Heart left ventricle (tissue), 16 donors: ENCODE results near the gene RNF182. TPM values are rescaled to one million over a fixed set of nuclear protein-coding genes. Genes with fewer than 3 reads are reported as not detected.

Experiments
- ATAC-seq, 4 donors: fragments of 200-7000 bp; cut with Tn5 transposase; one replicate each; pipeline ENCODE4 v1.9.1; 2020 to 2022; ENCODE audit warnings: moderate library complexity in 4 of 4, mild to moderate bottlenecking in 3 of 4, moderate number of reproducible peaks in 1 of 4
- DNase-seq, 5 donors: peaks; one replicate each; pipeline ENCODE4 v3.0.0-alpha.2; 2020
- H3K27ac ChIP-seq, 12 donors: fragments of 200-600 bp; sonication (generic) in 4 of 12; one replicate each; pipeline versions ENCODE4 v1.5.0 to v1.8.0; 2016 to 2022; ENCODE audit warnings: mild to moderate bottlenecking in 2 of 12
- H3K27me3 ChIP-seq, 9 donors: fragments of 200-600 bp; sonication (generic) in 2 of 9; one replicate each; pipeline versions ENCODE4 v1.5.1 to v1.8.0; 2016 to 2022; ENCODE audit warnings: mild to moderate bottlenecking in 3 of 9
- H3K36me3 ChIP-seq, 9 donors: fragments of 200-600 bp; sonication (generic) in 2 of 9; one replicate each; pipeline versions ENCODE4 v1.5.0 to v1.8.0; 2018 to 2022; ENCODE audit warnings: mild to moderate bottlenecking in 2 of 9
- H3K4me1 ChIP-seq, 12 donors: fragments of 200-600 bp; sonication (generic) in 4 of 12; one replicate each; pipeline versions ENCODE4 v1.5.0 to v1.8.0; 2016 to 2022; ENCODE audit warnings: mild to moderate bottlenecking in 3 of 12
- H3K4me3 ChIP-seq, 12 donors: fragments of 200-600 bp; sonication (generic) in 4 of 12; one replicate each; pipeline versions ENCODE4 v1.5.0 to v1.8.0; 2017 to 2022; ENCODE audit warnings: mild to moderate bottlenecking in 9 of 12, moderate library complexity in 4 of 12
- H3K9me3 ChIP-seq, 12 donors: fragments of 200-600 bp; sonication (generic) in 4 of 12; one replicate each; pipeline versions ENCODE4 v1.5.0 to v1.8.0; 2016 to 2022; ENCODE audit warnings: mild to moderate bottlenecking in 1 of 12
- POLR2A ChIP-seq, 2 donors: fragments of 450-650 bp; IDR thresholded peaks; one replicate each; pipeline ENCODE4 v1.6.1; 2017; ENCODE audit warnings: antibody characterized with exemption in 2 of 2, mild to moderate bottlenecking in 2 of 2, moderate library complexity in 2 of 2
- WGBS, 4 donors: extraction: QIAGEN DNeasy Blood & Tissue Kit in 2 of 4; methylation state at CpG; one replicate each; pipeline versions ENCODE4 v1.1.5 to v1.1.7; 2013 to 2018; 5-methylcytosine and 5-hydroxymethylcytosine counted together
- intact Hi-C, 10 donors: fragments of 100-400 bp; cut with DNase I; formaldehyde crosslinking; loops; one replicate each; pipeline versions ENCODE4 v1.11.1 to v1.14.2; 2022
- polyA plus RNA-seq, 2 donors: library from polyadenylated mRNA; stranded (reverse); fragments of 200-250 nt; gene quantifications; one replicate each; pipeline ENCODE4 v1.2.3, GENCODE V29; 2013
- total RNA-seq, 9 donors: library from RNA; depleted of rRNA in 2 of 9; stranded (reverse); fragments of >200 nt in 2 of 9; fragmentation: NEBNext Ultra II Directional in 3 of 9; extraction: Animal tissue kit (Norgen Biotek cat#: 25700) in 3 of 9; gene quantifications; one replicate each; pipeline versions ENCODE4 v1.1.0 to v1.2.4, GENCODE V29; 2016 to 2023
- TF ChIP-seq, protein P1 (sequence below), 12 donors: fragments of 200-600 bp; sonication (generic) in 4 of 12; IDR thresholded peaks; one replicate each; pipeline versions ENCODE4 v1.5.0 to v1.8.0; 2018 to 2022; ENCODE audit warnings: antibody characterized with exemption in 12 of 12, mild to moderate bottlenecking in 5 of 12
- donor health status: ischemic (EF 13 %, LVEDD 7.1; RV severe dilation, severe dysfunction).
- donor health status: healthy with polysubstance abuse.
- donor health status: DM: no; HTN: yes; CAD: no.
- donor health status: DM: no; HTN: no; CAD: no.
- donor health status: ischemic (EF 25% LVEDD 6.9; RV normal size, moderate dysfunction).
- donor health status: ischemic (EF 25% LVEDD 5.7; RV mildly dilated, moderate dysfunction).
- donor health status: healthy.
- donor health status: DM: yes; HTN: yes; CAD: no.
- donor health status: ischemic (EF 35%, LVEDD 5.7; RV mildly dilated, moderate dysfunction).
- donor health status: nonischemic (EF 11% LVEDD 7.7; RV severe dilation, severe dysfunction).
- donor health status: DM: yes; HTN: yes; CAD: no.
- donor health status: PGD.
- donor health status: ischemic (EF 29% LVEDD 5.4; RV normal size, mild dysfunction).
- donor health status: nonischemic (EF 23%, LVEDD 6.1; RV moderate dilation, normal function).

RNF182 gene
- total and polyA plus RNA-seq, 11 donors, result 0.07 to 0.75 (median 0.39) TPM; not detected in 8

DNA sequence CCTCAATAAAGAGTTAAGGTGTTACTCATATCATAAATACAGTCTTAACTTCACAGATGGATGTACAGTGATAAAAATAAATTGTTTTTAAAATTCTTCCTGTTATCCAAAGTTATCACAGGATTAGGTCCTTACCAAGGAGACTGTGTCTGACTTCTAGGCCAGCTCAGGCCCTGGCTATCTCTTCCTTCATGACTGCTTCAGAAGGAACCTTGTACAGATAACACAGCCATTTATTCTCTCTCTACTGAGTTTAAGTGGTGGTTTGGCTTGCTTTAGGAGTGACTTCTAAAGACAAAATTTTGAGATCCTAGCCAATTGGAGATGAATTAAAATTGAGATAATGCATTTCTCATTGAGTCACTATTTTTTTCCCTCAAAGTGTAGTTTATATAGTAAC lies 40.8 kb upstream of the RNF182 start:
- intact Hi-C loops, result no loop called here
- H3K36me3 ChIP-seq, result no peaks in the 10 kb centered on the region
- H3K9me3 ChIP-seq, result no peaks in the 10 kb centered on the region
- no peak overlapping the region for H3K27ac ChIP-seq
- H3K4me3 ChIP-seq, result no peak overlapping the region
- TF ChIP-seq, protein P1, sequence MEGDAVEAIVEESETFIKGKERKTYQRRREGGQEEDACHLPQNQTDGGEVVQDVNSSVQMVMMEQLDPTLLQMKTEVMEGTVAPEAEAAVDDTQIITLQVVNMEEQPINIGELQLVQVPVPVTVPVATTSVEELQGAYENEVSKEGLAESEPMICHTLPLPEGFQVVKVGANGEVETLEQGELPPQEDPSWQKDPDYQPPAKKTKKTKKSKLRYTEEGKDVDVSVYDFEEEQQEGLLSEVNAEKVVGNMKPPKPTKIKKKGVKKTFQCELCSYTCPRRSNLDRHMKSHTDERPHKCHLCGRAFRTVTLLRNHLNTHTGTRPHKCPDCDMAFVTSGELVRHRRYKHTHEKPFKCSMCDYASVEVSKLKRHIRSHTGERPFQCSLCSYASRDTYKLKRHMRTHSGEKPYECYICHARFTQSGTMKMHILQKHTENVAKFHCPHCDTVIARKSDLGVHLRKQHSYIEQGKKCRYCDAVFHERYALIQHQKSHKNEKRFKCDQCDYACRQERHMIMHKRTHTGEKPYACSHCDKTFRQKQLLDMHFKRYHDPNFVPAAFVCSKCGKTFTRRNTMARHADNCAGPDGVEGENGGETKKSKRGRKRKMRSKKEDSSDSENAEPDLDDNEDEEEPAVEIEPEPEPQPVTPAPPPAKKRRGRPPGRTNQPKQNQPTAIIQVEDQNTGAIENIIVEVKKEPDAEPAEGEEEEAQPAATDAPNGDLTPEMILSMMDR (IDR thresholded peaks at IDR 0.05), result no peak
- no peak for TF ChIP-seq POLR2A (IDR thresholded peaks at IDR 0.05)
- no peaks in the 10 kb centered on the region for H3K27me3 ChIP-seq
- DNase-seq (no peak), ATAC-seq (no peak)
- no peaks in the 10 kb centered on the region for H3K4me1 ChIP-seq

DNA sequence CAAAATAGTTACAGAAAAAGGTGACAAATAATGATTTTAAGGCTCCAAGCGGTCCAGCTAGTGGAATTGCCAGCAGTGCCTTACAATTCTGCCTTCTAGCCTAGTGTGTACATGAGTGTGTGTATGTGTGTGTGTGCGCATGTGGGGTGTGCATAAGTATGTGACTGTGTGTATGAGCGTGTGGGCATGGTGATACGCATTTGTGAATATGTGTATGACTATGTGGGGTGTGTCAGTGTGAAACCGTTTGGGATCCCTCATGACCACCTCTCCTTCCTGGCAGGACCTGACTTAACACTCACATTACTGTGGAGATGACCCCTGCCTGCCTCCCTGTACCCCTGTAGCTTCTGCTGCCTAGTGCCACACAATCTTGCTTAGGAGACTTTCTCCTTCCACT lies 40.4 kb upstream of the RNF182 start:
- Histone ChIP-seq H3K36me3 (no peaks in the 10 kb centered on the region), H3K4me1 (no peaks in the 10 kb centered on the region), H3K27me3 (no peaks in the 10 kb centered on the region), H3K9me3 (no peaks in the 10 kb centered on the region), H3K27ac (no peak overlapping the region), H3K4me3 (no peak overlapping the region)
- TF ChIP-seq, protein P1 (IDR thresholded peaks at IDR 0.05), result no peak
- no peak for TF ChIP-seq POLR2A (IDR thresholded peaks at IDR 0.05)
- ATAC-seq (no peak), DNase-seq (no peak)
- intact Hi-C loops, result no loop called here
- WGBS, 4 donors, result 75 to 79% (median 78%) methylated on average over 5 of the region's 5 CpGs

DNA sequence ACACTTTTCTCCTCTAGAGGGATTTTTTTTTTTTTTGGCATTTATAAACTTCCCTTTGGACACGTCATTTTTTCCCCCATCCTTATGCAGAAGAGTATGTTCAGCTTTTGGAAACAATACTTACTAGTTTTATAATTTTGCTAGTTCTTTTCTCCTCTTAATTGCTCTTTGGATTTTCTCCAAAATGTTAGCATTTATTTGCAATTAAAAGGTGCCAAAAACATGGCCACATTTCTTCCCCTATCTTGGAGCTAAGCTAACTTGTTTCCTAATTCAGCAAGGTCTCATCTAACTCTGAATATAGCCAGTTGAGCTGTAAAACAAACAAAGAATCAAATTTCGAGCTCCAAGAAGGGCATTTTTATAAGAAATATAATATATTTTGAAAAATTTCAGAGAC lies 39.2 kb upstream of the RNF182 start:
- no peaks in the 10 kb centered on the region for H3K9me3 ChIP-seq
- no peaks in the 10 kb centered on the region for H3K4me1 ChIP-seq
- H3K36me3 ChIP-seq, result no peaks in the 10 kb centered on the region
- no peak overlapping the region for H3K4me3 ChIP-seq
- ATAC-seq (no peak), DNase-seq (no peak)
- intact Hi-C loops, result no loop called here
- no peaks in the 10 kb centered on the region for H3K27me3 ChIP-seq
- TF ChIP-seq, protein P1 (IDR thresholded peaks at IDR 0.05), result no peak
- no peak for TF ChIP-seq POLR2A (IDR thresholded peaks at IDR 0.05)
- 36 to 85% (median 62%) methylated on average over 2 of the region's 2 CpGs for WGBS, 4 donors
- no peak overlapping the region for H3K27ac ChIP-seq

DNA sequence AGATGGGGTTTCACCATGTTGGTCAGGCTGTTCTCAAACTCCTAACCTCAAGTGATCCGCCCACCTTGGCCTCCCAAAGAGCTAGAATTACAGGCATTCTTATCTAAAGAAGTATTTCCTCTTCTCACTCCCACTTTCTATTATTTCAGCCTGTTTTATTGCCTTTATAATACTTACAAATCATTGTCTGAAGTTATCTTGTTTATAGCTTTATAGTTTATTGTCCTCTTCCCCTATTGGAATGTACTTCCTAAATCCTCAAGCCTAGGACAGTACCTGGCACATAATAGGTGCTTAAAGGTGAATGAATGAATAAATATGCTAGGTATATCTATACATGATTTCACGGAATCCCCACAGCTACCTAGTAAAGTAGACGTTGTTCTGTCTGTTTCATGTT lies 37.8 kb upstream of the RNF182 start:
- no peak for ATAC-seq
- WGBS, 4 donors, result 95 to 98% (median 96%) methylated on average over 3 of the region's 3 CpGs
- Histone ChIP-seq H3K4me3 (no peak overlapping the region), H3K4me1 (no peaks in the 10 kb centered on the region), H3K27me3 (no peaks in the 10 kb centered on the region), H3K27ac (no peak overlapping the region), H3K9me3 (no peaks in the 10 kb centered on the region), H3K36me3 (no peaks in the 10 kb centered on the region)
- TF ChIP-seq, protein P1 (IDR thresholded peaks at IDR 0.05), result no peak
- DNase-seq, result no peak
- intact Hi-C loops, result no loop called here
